ENCODE results near the gene COMT.

COMT gene

DNA sequence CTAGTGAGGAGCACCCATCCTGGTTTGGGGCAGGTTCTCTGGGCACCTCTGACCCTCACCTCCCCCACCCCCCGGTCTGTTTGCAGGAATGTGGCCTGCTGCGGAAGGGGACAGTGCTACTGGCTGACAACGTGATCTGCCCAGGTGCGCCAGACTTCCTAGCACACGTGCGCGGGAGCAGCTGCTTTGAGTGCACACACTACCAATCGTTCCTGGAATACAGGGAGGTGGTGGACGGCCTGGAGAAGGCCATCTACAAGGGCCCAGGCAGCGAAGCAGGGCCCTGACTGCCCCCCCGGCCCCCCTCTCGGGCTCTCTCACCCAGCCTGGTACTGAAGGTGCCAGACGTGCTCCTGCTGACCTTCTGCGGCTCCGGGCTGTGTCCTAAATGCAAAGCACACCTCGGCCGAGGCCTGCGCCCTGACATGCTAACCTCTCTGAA, 26.9 kb downstream of the COMT start:
- no peak for DNase-seq (ENCODE audit: low read depth, low spot score)
- TF ChIP-seq, protein P1, sequence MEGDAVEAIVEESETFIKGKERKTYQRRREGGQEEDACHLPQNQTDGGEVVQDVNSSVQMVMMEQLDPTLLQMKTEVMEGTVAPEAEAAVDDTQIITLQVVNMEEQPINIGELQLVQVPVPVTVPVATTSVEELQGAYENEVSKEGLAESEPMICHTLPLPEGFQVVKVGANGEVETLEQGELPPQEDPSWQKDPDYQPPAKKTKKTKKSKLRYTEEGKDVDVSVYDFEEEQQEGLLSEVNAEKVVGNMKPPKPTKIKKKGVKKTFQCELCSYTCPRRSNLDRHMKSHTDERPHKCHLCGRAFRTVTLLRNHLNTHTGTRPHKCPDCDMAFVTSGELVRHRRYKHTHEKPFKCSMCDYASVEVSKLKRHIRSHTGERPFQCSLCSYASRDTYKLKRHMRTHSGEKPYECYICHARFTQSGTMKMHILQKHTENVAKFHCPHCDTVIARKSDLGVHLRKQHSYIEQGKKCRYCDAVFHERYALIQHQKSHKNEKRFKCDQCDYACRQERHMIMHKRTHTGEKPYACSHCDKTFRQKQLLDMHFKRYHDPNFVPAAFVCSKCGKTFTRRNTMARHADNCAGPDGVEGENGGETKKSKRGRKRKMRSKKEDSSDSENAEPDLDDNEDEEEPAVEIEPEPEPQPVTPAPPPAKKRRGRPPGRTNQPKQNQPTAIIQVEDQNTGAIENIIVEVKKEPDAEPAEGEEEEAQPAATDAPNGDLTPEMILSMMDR (IDR thresholded peaks at IDR 0.05; ENCODE audit: low read depth, low read length): no peak
- H3K4me3 ChIP-seq (ENCODE audit: low read depth, low read length): no peak overlapping the region
- in situ Hi-C loops (cut with HindIII; ENCODE audit: low sequenced_read_pairs): no loop called here

DNA sequence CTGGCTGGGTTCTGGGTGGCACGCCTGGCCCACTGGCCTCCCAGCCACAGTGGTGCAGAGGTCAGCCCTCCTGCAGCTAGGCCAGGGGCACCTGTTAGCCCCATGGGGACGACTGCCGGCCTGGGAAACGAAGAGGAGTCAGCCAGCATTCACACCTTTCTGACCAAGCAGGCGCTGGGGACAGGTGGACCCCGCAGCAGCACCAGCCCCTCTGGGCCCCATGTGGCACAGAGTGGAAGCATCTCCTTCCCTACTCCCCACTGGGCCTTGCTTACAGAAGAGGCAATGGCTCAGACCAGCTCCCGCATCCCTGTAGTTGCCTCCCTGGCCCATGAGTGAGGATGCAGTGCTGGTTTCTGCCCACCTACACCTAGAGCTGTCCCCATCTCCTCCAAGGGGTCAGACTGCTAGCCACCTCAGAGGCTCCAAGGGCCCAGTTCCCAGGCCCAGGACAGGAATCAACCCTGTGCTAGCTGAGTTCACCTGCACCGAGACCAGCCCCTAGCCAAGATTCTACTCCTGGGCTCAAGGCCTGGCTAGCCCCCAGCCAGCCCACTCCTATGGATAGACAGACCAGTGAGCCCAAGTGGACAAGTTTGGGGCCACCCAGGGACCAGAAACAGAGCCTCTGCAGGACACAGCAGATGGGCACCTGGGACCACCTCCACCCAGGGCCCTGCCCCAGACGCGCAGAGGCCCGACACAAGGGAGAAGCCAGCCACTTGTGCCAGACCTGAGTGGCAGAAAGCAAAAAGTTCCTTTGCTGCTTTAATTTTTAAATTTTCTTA, 27.8 kb downstream of the COMT start:
- DNase-seq (ENCODE audit: low read depth, low spot score): no peak
- H3K4me3 ChIP-seq (ENCODE audit: low read depth, low read length): no peak overlapping the region
- TF ChIP-seq, protein P1 (IDR thresholded peaks at IDR 0.05; ENCODE audit: low read depth, low read length): no peak
- in situ Hi-C loops (cut with HindIII; ENCODE audit: low sequenced_read_pairs): no loop called here

DNA sequence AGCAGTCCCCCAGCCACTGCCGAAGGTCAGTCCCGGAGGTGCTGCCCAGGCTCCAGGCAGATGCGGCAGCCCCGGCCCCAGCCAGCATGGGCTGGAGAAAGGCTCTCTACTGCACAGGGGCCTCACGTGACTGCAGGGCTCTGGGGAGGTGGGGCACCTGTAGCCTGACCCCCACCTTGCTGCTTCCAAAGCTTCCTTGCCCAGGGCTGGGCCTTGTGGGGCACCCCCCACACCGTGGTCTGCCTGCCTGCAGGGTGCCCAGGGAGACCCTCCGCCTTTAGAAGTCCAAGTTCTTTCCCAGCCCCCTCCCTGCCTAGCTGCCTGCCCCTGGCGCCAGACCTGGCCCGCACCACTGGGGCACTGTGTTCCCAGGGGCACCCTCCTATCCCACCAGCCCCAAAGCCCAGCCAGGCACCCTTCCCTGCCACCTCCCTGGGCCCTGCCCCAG, 28.5 kb downstream of the COMT start:
- TF ChIP-seq, protein P1 (IDR thresholded peaks at IDR 0.05; ENCODE audit: low read depth, low read length): no peak
- DNase-seq (ENCODE audit: low read depth, low spot score): no peak
- in situ Hi-C loops (cut with HindIII; ENCODE audit: low sequenced_read_pairs): no loop called here
- H3K4me3 ChIP-seq (ENCODE audit: low read depth, low read length): no peak overlapping the region

DNA sequence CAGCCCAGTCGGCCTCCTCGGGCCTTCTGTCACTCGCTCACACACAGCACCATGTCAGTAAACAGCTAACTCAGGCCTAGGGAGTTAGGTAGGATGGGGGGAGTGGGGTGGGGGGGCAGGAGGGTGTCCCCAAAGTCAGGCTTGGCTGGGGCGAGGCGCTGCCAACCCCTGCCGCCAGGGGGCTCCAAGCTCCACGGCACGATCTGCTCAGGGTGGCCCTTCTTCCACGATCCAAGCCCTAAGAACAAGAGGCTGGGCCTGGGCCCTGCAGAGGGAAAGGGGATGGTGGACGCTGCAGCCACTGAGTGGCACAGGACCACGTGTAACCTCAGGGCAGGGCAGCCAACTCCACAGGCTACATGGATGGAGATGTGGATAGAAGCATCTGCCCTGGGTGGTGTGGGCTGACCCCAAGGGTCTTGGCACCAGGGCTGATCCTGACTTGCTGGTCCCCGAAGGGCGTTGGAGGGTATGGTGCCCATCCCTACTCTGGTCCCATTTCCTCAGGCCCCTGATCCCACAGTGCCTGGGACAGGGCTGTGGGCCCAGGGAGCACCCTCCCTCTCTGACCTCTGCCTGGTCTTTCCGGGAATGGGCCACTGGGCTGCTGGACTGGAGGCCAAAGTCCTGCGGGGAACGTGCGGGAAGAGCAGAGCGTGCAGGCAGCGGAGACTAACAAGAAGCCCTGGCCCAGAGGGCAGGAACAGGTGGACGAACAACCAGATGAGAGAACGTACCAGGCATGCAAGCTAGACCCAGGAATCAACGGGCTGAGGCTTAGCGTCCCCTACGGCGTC, 29.1 kb downstream of the COMT start:
- peak; percentile 58 for DNase-seq (ENCODE audit: low read depth, low spot score)
- TF ChIP-seq, protein P1 (IDR thresholded peaks at IDR 0.05; ENCODE audit: low read depth, low read length): peak; percentile 92
- no peak overlapping the region for H3K4me3 ChIP-seq (ENCODE audit: low read depth, low read length)
- in situ Hi-C loops (cut with HindIII; ENCODE audit: low sequenced_read_pairs): no loop called here

DNA sequence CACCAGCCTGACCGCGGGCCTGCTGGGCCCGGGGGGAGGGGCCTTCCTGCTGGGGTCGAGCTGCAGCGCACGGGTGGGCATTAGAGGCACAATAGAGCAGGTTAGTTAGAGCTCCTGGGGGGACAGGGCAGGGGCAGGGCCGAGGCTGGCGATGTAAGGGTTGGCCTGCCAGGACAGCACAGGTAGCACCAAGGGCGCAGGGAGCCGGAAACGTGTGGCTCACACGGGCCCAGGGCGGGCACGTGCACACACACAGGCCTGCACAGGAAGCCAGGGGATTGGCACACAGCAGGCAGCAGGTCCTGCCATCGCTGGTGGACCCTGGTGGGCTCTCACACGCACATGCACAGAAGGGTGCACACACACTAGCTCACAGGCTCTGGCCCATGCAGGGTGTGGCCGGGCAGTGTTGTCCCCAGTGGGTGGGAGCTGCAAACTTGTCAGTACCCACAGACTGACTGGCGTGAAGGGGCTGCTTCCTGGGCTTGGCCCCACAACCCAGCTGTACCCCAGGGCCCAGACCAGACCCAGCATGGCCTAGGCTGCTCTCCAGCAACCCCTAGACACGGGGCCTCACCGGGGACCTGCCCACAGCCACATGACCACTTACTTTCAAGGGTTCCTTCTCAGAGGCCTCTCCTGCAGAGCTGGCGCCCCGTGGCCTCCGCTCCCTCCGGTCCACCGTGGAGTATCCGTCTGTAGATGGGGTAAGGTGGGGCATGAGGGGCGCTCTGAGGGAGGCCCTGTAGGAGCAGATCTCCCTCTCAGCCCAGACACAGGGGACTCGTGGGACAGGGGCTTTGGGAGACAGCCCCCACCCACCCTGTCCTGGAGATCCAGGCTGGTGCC, 29.9 kb downstream of the COMT start:
- DNase-seq (ENCODE audit: low read depth, low spot score): no peak
- H3K4me3 ChIP-seq (ENCODE audit: low read depth, low read length): no peak overlapping the region
- in situ Hi-C loops (cut with HindIII; ENCODE audit: low sequenced_read_pairs): no loop called here
- TF ChIP-seq, protein P1 (IDR thresholded peaks at IDR 0.05; ENCODE audit: low read depth, low read length): no peak

DNA sequence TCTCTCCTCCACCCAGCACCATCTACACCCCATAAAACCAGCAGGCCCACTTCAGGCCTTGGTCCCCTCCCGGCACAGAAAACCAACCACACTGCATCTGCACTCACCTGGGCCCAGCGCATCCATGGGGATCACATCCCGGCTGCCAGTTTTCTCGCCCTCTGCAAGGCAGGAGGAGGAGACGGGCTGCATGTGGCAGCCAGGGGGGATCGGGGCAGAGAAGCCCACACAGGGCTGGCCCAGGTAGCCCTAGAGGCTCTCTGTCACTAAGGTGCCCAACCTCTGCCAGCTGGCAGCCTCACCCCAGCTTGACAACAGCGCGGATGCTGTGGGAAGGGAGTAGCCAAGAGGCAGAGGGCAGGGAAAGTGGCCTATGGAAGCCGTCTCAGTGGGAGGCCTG, 30.7 kb downstream of the COMT start:
- in situ Hi-C loops (cut with HindIII; ENCODE audit: low sequenced_read_pairs): no loop called here
- TF ChIP-seq, protein P1 (IDR thresholded peaks at IDR 0.05; ENCODE audit: low read depth, low read length): no peak
- DNase-seq (ENCODE audit: low read depth, low spot score): no peak
- no peak overlapping the region for H3K4me3 ChIP-seq (ENCODE audit: low read depth, low read length)

Data from astrocyte of the spinal cord (primary cell).